Fibroblast of skin of scalp (primary cell): ENCODE measurements around the gene ACCSL. TPM values are rescaled to one million over a fixed set of nuclear protein-coding genes. Genes with fewer than 3 reads are reported as not detected.

Source experiments
- DNase-seq: peaks from one replicate; pipeline ENCODE4 v3.0.0-alpha.2; 2013
- polyA plus RNA-seq, 2 experiments: library from polyadenylated mRNA; unstranded; fragments of 120-200 nt; gene quantifications; one replicate each; pipeline ENCODE4 v1.2.1, GENCODE V29; 2013; ENCODE audit not compliant: insufficient read length in 2 of 2

ACCSL gene
- polyA plus RNA-seq (2013, experiment 1 of 2; ENCODE audit: insufficient read length) = not detected
- polyA plus RNA-seq (2013, experiment 2 of 2; ENCODE audit: insufficient read length) = not detected

- DNase-seq = no peak
Observed at GRCh38 chr11:44047931-44048431, at the start of gene ACCSL. ACCSL (plus strand) TSS chr11:44047981; CDS start chr11:44048037, 56 bp downstream.

- no peak for DNase-seq
Observed at GRCh38 chr11:43998308-43998707, 49.5 kb upstream of the ACCSL start.

GRCh38 chr11:44000731-44001130, 47.0 kb upstream of the ACCSL start:
- no peak for DNase-seq

- DNase-seq = no peak
Observed at GRCh38 chr11:44002191-44003093, 45.3 kb upstream of the ACCSL start.

GRCh38 chr11:44003736-44004451, 43.9 kb upstream of the ACCSL start:
- DNase-seq = no peak

GRCh38 chr11:44004452-44005062, 43.2 kb upstream of the ACCSL start:
- no peak for DNase-seq

- DNase-seq = no peak
Observed at GRCh38 chr11:44005063-44005701, 42.6 kb upstream of the ACCSL start.

GRCh38 chr11:44005956-44006355, 41.8 kb upstream of the ACCSL start:
- DNase-seq = no peak

- DNase-seq = peak; percentile 51
Observed at GRCh38 chr11:44006917-44007361, 40.8 kb upstream of the ACCSL start.

- DNase-seq = no peak
Observed at GRCh38 chr11:44007481-44008087, 40.2 kb upstream of the ACCSL start.

GRCh38 chr11:44008088-44008501, 39.7 kb upstream of the ACCSL start:
- DNase-seq = peak; percentile 38

GRCh38 chr11:44008698-44009097, 39.1 kb upstream of the ACCSL start:
- DNase-seq = no peak

GRCh38 chr11:44010789-44011251, 37.0 kb upstream of the ACCSL start:
- peak; percentile 89 for DNase-seq

GRCh38 chr11:44011797-44012196, 36.0 kb upstream of the ACCSL start:
- peak; percentile 69 for DNase-seq

GRCh38 chr11:44014968-44015623, 32.7 kb upstream of the ACCSL start:
- DNase-seq = peak; percentile 77

- no peak for DNase-seq
Observed at GRCh38 chr11:44015624-44016007, 32.2 kb upstream of the ACCSL start.

- peak; percentile 96 for DNase-seq
Observed at GRCh38 chr11:44016131-44016530, 31.6 kb upstream of the ACCSL start.

- peak; percentile 37 for DNase-seq
Observed at GRCh38 chr11:44016546-44017442, 31.0 kb upstream of the ACCSL start.

GRCh38 chr11:44017443-44018126, 30.2 kb upstream of the ACCSL start:
- DNase-seq = peak; percentile 79
